GM04504 (cell line): ENCODE data around the gene TXNL4A.

Experiments
- DNase-seq: peaks from one replicate; pipeline ENCODE4 v3.0.0-alpha.2; 2012; ENCODE audit warnings: low read depth

The TXNL4A gene

GRCh38 chr18:79935098-79935480 lies 53.3 kb downstream of the TXNL4A start:
- DNase-seq: no peak

GRCh38 chr18:79934311-79935097 lies 53.9 kb downstream of the TXNL4A start:
- DNase-seq: no peak

- peak; percentile 51 for DNase-seq
Observed at GRCh38 chr18:79933765-79934164, 54.6 kb downstream of the TXNL4A start.

- DNase-seq: no peak
Observed at GRCh38 chr18:79932907-79933306, 55.5 kb downstream of the TXNL4A start.

- no peak for DNase-seq
Observed at GRCh38 chr18:79931475-79931874, 56.9 kb downstream of the TXNL4A start.

- no peak for DNase-seq
Observed at GRCh38 chr18:79930020-79930642, 58.2 kb downstream of the TXNL4A start.

- no peak for DNase-seq
Observed at GRCh38 chr18:79928563-79928960, 59.8 kb downstream of the TXNL4A start.

- DNase-seq: no peak
Observed at GRCh38 chr18:79927607-79928562, 60.5 kb downstream of the TXNL4A start.

- no peak for DNase-seq
Observed at GRCh38 chr18:79926715-79927606, 61.4 kb downstream of the TXNL4A start.

- DNase-seq: no peak
Observed at GRCh38 chr18:79926306-79926705, 62.1 kb downstream of the TXNL4A start.

- DNase-seq: no peak
Observed at GRCh38 chr18:79924814-79925731, 63.3 kb downstream of the TXNL4A start.

- DNase-seq: no peak
Observed at GRCh38 chr18:79923896-79924585, 64.3 kb downstream of the TXNL4A start.

GRCh38 chr18:79922971-79923411 lies 65.4 kb downstream of the TXNL4A start:
- DNase-seq: no peak

GRCh38 chr18:79921984-79922965 lies 66.1 kb downstream of the TXNL4A start:
- DNase-seq: no peak
